SK-N-SH treated with all-trans-retinoic acid at 6 μM for 48 hours (cell line): ENCODE data around the gene UTRN.

Source experiments
- ARNTL ChIP-seq: fragments of 450-650 bp; formaldehyde crosslinking; IDR thresholded peaks from 2 replicates; pipeline ENCODE4 v1.5.0; 2020; ENCODE audit warnings: low read depth, mild to moderate bottlenecking, moderate library complexity, borderline replicate concordance
- BACH2 ChIP-seq: fragments of 250-450 bp; sonication (Bioruptor Pico); IDR thresholded peaks from 2 replicates; pipeline ENCODE4 v1.9.0; 2021; ENCODE audit warnings: mild to moderate bottlenecking, borderline replicate concordance
- CSDC2 ChIP-seq: fragments of 250-450 bp; sonication (Bioruptor Pico); IDR thresholded peaks from 2 replicates; pipeline ENCODE4 v1.5.0; 2020; ENCODE audit warnings: mild to moderate bottlenecking, moderate library complexity
- ESRRG ChIP-seq: fragments of 250-450 bp; sonication (Bioruptor Pico); IDR thresholded peaks from 2 replicates; pipeline ENCODE4 v1.6.1; 2021; ENCODE audit warnings: mild to moderate bottlenecking
- ISL1 ChIP-seq: fragments of 250-450 bp; sonication (Bioruptor Pico); IDR thresholded peaks from 2 replicates; pipeline ENCODE4 v2.1.2; 2022; ENCODE audit warnings: mild to moderate bottlenecking, moderate library complexity
- PATZ1 ChIP-seq: fragments of 250-450 bp; sonication (Bioruptor Pico); IDR thresholded peaks from 2 replicates; pipeline ENCODE4 v1.8.0; 2020; ENCODE audit warnings: mild to moderate bottlenecking, moderate library complexity, borderline replicate concordance
- POU6F1 ChIP-seq: fragments of 250-450 bp; sonication (Bioruptor Pico); IDR thresholded peaks from 2 replicates; pipeline ENCODE4 v1.8.0; 2021; ENCODE audit warnings: low read depth, mild to moderate bottlenecking, moderate library complexity, borderline replicate concordance
- PPARA ChIP-seq: fragments of 250-450 bp; sonication (Bioruptor Pico); IDR thresholded peaks from 2 replicates; pipeline ENCODE4 v1.5.0; 2020; ENCODE audit warnings: mild to moderate bottlenecking, borderline replicate concordance
- SNAI2 ChIP-seq: fragments of 250-450 bp; sonication (Bioruptor Pico); IDR thresholded peaks from 2 replicates; pipeline ENCODE4 v1.5.0; 2020; ENCODE audit warnings: mild to moderate bottlenecking, moderate library complexity
- TSHZ2 ChIP-seq: fragments of 250-450 bp; sonication (Bioruptor Pico); IDR thresholded peaks from 2 replicates; pipeline ENCODE4 v1.5.0; 2020; ENCODE audit warnings: mild to moderate bottlenecking, moderate library complexity
- ZC3H10 ChIP-seq: fragments of 250-450 bp; sonication (Bioruptor Pico); IDR thresholded peaks from 2 replicates; pipeline ENCODE4 v1.5.1; 2021; ENCODE audit warnings: mild to moderate bottlenecking, moderate library complexity
- ZFP3 ChIP-seq: fragments of 250-450 bp; sonication (Bioruptor Pico); IDR thresholded peaks from 2 replicates; pipeline ENCODE4 v1.5.0; 2020; ENCODE audit warnings: mild to moderate bottlenecking, moderate library complexity
- ZFP30 ChIP-seq: fragments of 450-650 bp; formaldehyde crosslinking; IDR thresholded peaks from 2 replicates; pipeline ENCODE4 v1.5.0; 2022; ENCODE audit warnings: mild to moderate bottlenecking, moderate library complexity
- ZNF70 ChIP-seq: fragments of 450-650 bp; formaldehyde crosslinking; IDR thresholded peaks from 2 replicates; pipeline ENCODE4 v1.5.0; 2020; ENCODE audit warnings: mild to moderate bottlenecking, moderate library complexity

GRCh38 chr6:144277174-144277573 lies 8.0 kb upstream of the UTRN start:
- TF ChIP-seq TSHZ2 (CRISPR knock-in tag), result no peak
- no peak for TF ChIP-seq ZFP3
- TF ChIP-seq PATZ1, result no peak
- no peak for TF ChIP-seq ESRRG (CRISPR knock-in tag)
- TF ChIP-seq ISL1 (CRISPR knock-in tag), result no peak
- no peak for TF ChIP-seq ZNF70 (CRISPR knock-in tag)
- TF ChIP-seq PPARA (CRISPR knock-in tag), result no peak
- TF ChIP-seq ZC3H10 (CRISPR knock-in tag), result no peak
- TF ChIP-seq SNAI2 (CRISPR knock-in tag), result no peak
- TF ChIP-seq ZFP30, result no peak
- no peak for TF ChIP-seq CSDC2 (CRISPR knock-in tag)
- no peak for TF ChIP-seq ARNTL (CRISPR knock-in tag)
- TF ChIP-seq BACH2 (CRISPR knock-in tag), result no peak
- no peak for TF ChIP-seq POU6F1
